GM12878 (cell line): ENCODE data around the gene GON4L. TPM values are rescaled to one million over a fixed set of nuclear protein-coding genes. Genes with fewer than 3 reads are reported as not detected.

Experiments used
- BHLHE40 ChIP-seq, 2 experiments: fragments of 450-650 bp in 1 of 2; IDR thresholded peaks; 2 replicates each; pipeline ENCODE4 v1.6.1; 2011 to 2017; ENCODE audit warnings: low read depth in 2 of 2, borderline replicate concordance in 1 of 2, improper control_type of control experiment in 1 of 2, low read length in 1 of 2, mild to moderate bottlenecking in 1 of 2
- BMI1 ChIP-seq: fragments of 450-650 bp; IDR thresholded peaks from 2 replicates; pipeline ENCODE4 v1.6.1; 2016; ENCODE audit warnings: mild to moderate bottlenecking, moderate library complexity, borderline replicate concordance
- CBX3 ChIP-seq: fragments of 200-600 bp; sonication (generic); IDR thresholded peaks from 2 replicates; pipeline ENCODE4 v1.6.1; 2016; ENCODE audit warnings: low read depth, borderline replicate concordance
- CREB1 ChIP-seq: IDR thresholded peaks from 2 replicates; pipeline ENCODE4 v1.6.1; 2012; ENCODE audit warnings: low read depth, mild to moderate bottlenecking, inconsistent platforms
- EP300 ChIP-seq, 2 experiments: fragments of 150-350 bp in 1 of 2; IDR thresholded peaks; 2 replicates each; pipeline ENCODE4 v1.6.1; 2011 to 2012; ENCODE audit warnings: low read depth in 2 of 2, low read length in 2 of 2, borderline replicate concordance in 1 of 2, improper control_type of control experiment in 1 of 2, inconsistent platforms in 1 of 2; ENCODE audit not compliant: control insufficient read depth in 1 of 2
- IKZF2 ChIP-seq, 2 experiments: fragments of 450-650 bp; IDR thresholded peaks; 2 replicates each; pipeline ENCODE4 v1.6.1; 2017; ENCODE audit warnings: mild to moderate bottlenecking in 2 of 2, moderate library complexity in 2 of 2
- MEF2A ChIP-seq: IDR thresholded peaks from 2 replicates; pipeline ENCODE4 v1.6.1; 2011; ENCODE audit warnings: low read depth, mild to moderate bottlenecking, low read length, moderate library complexity; ENCODE audit not compliant: insufficient read depth
- MEF2B ChIP-seq: fragments of 450-650 bp; IDR thresholded peaks from 2 replicates; pipeline ENCODE4 v1.6.1; 2018; ENCODE audit warnings: mild to moderate bottlenecking, moderate library complexity; ENCODE audit not compliant: partially characterized antibody, poor library complexity, severe bottlenecking
- MTA3 ChIP-seq: IDR thresholded peaks from 2 replicates; pipeline ENCODE4 v1.6.1; 2012; ENCODE audit warnings: low read length, inconsistent platforms, borderline replicate concordance
- MYB ChIP-seq: fragments of 150-350 bp; IDR thresholded peaks from 2 replicates; pipeline ENCODE4 v1.6.1; 2014; ENCODE audit warnings: mild to moderate bottlenecking, low read depth, low read length, borderline replicate concordance
- NR2C1 ChIP-seq: fragments of 450-650 bp; IDR thresholded peaks from 2 replicates; pipeline ENCODE4 v1.6.1; 2017; ENCODE audit warnings: antibody characterized with exemption, mild to moderate bottlenecking, moderate library complexity
- NR2F1 ChIP-seq: fragments of 450-650 bp; conservative IDR thresholded peaks from 2 replicates; pipeline ENCODE4 v1.6.1; 2017; ENCODE audit warnings: mild to moderate bottlenecking
- PAX8 ChIP-seq: fragments of 450-650 bp; IDR thresholded peaks from 2 replicates; pipeline ENCODE4 v1.6.1; 2017; ENCODE audit warnings: mild to moderate bottlenecking, moderate library complexity
- POLR2AphosphoS5 ChIP-seq: IDR thresholded peaks from 2 replicates; pipeline ENCODE4 v1.6.1; 2011; ENCODE audit warnings: mild to moderate bottlenecking, low read length, inconsistent platforms
- RELA ChIP-seq: fragments of 450-650 bp; IDR thresholded peaks from 2 replicates; pipeline ENCODE4 v1.8.0; 2014; ENCODE audit warnings: borderline replicate concordance; ENCODE audit not compliant: partially characterized antibody
- RELB ChIP-seq: fragments of 450-650 bp; IDR thresholded peaks from 2 replicates; pipeline ENCODE4 v1.6.1; 2017; ENCODE audit warnings: low read depth, mild to moderate bottlenecking, moderate library complexity
- SKIL ChIP-seq: fragments of 450-650 bp; IDR thresholded peaks from 2 replicates; pipeline ENCODE4 v1.6.1; 2017; ENCODE audit warnings: mild to moderate bottlenecking, low read depth, inconsistent platforms; ENCODE audit not compliant: poor library complexity, severe bottlenecking
- SMC3 ChIP-seq: IDR thresholded peaks from 2 replicates; pipeline ENCODE4 v1.6.1; 2011; ENCODE audit warnings: low read length, improper control_type of control experiment, borderline replicate concordance
- SUZ12 ChIP-seq: fragments of 200-600 bp; sonication (generic); IDR thresholded peaks from one replicate; pipeline ENCODE4 v1.6.1; 2018; ENCODE audit warnings: antibody characterized with exemption, mild to moderate bottlenecking; ENCODE audit not compliant: unreplicated experiment
- TCF3 ChIP-seq: IDR thresholded peaks from 2 replicates; pipeline ENCODE4 v1.6.1; 2012; ENCODE audit warnings: low read depth, mild to moderate bottlenecking, low read length, borderline replicate concordance; ENCODE audit not compliant: insufficient read depth
- USF1 ChIP-seq: IDR thresholded peaks from 2 replicates; pipeline ENCODE4 v1.6.1; 2011; ENCODE audit warnings: borderline replicate concordance, low read depth, mild to moderate bottlenecking, moderate library complexity, mixed read lengths, low read length; ENCODE audit not compliant: insufficient read depth; ENCODE audit errors: extremely low read length
- ZZZ3 ChIP-seq: IDR thresholded peaks from 2 replicates; pipeline ENCODE4 v1.6.1; 2011; ENCODE audit warnings: low read depth; ENCODE audit not compliant: control insufficient read depth, insufficient read length
- polyA plus RNA-seq, 11 experiments: library from polyadenylated mRNA; depleted of rRNA in 4 of 11; unstranded in 6 of 11; stranded (reverse) in 5 of 11; fragments of >200 nt; fragmentation: Nextera tagmentation in 4 of 11; fragmentation: Illumina TruSeq in 1 of 11; extraction: Ambion mirVana in 4 of 11; extraction: Trizol in 1 of 11; gene quantifications; 1 replicate in 1 of 11; 2 replicates in 10 of 11; pipeline versions ENCODE4 v1.2.1 to v1.2.3, GENCODE V29; 2011 to 2016; ENCODE audit warnings: inconsistent platforms in 2 of 11, missing spikeins in 2 of 11, low read depth in 1 of 11
- total RNA-seq, 4 experiments: library from RNA; depleted of rRNA in 3 of 4; stranded (reverse); fragments of >200 nt in 3 of 4; fragmentation: Illumina TruSeq in 1 of 4; extraction: Trizol in 1 of 4; gene quantifications; 2 replicates each; pipeline versions ENCODE4 v1.2.1 to v1.2.3, GENCODE V29; 2013 to 2021
- TF ChIP-seq, protein P1 (sequence below): IDR thresholded peaks from 2 replicates; pipeline ENCODE4 v1.6.1; 2011; ENCODE audit warnings: low read depth, low read length, improper control_type of control experiment, borderline replicate concordance
- TF ChIP-seq, protein P2 (sequence below): IDR thresholded peaks from 2 replicates; pipeline ENCODE4 v1.6.1; 2012; ENCODE audit warnings: low read depth, low read length, improper control_type of control experiment

GON4L gene
- total and polyA plus RNA-seq, 10 of the 15 experiments (the other 5 are each of a cell fraction or from before 2014, with no cell fraction given), result 17.7 to 40.7 (median 28.0) TPM

DNA sequence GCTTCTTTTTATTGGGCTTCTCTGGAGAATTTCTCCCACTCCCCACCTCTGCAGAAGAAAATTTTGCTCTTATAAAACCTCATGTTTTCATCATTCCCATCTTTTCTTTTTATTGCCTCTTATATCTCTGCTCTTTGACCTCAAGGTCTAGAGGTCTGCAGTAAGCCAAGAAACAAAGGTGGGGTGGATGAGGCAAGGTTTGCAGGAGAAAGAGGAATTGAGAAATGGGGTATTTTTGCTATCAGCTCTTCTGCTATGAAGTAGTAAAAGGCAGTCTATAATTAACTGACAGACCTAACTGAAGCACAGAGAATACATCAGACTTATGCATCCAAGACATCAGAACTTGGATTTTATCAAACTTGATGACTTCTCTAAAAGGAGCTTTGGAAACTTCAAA lies 25.2 kb upstream of the GON4L start (continued):
- TF ChIP-seq, protein P1, sequence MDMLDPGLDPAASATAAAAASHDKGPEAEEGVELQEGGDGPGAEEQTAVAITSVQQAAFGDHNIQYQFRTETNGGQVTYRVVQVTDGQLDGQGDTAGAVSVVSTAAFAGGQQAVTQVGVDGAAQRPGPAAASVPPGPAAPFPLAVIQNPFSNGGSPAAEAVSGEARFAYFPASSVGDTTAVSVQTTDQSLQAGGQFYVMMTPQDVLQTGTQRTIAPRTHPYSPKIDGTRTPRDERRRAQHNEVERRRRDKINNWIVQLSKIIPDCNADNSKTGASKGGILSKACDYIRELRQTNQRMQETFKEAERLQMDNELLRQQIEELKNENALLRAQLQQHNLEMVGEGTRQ, result no peak
- TF ChIP-seq NR2F1, result peak; percentile 91
- peak; percentile 26 for TF ChIP-seq MEF2B
- no peak for TF ChIP-seq USF1
- TF ChIP-seq RELB, result peak; percentile 66; the same call in 1 of the 2 replicates
- TF ChIP-seq, protein P2, sequence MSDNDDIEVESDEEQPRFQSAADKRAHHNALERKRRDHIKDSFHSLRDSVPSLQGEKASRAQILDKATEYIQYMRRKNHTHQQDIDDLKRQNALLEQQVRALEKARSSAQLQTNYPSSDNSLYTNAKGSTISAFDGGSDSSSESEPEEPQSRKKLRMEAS, result no peak
- TF ChIP-seq BHLHE40 (IDR thresholded peaks at IDR 0.05; ENCODE audit: borderline replicate concordance in 1 of 2, low read depth in 2 of 2, low read length in 1 of 2), result no peak
- TF ChIP-seq TCF3, result no peak
- TF ChIP-seq RELA, result no peak
- TF ChIP-seq EP300 (IDR thresholded peaks at IDR 0.05; ENCODE audit: borderline replicate concordance in 1 of 2, control insufficient read depth in 1 of 2, low read depth in 2 of 2, low read length in 2 of 2), result 0 out of 4 replicates have a peak, but pooled peaks of 1 of the 2 experiments have one; percentile 31
- no peak for TF ChIP-seq SUZ12
- TF ChIP-seq PAX8, result no peak
- TF ChIP-seq MTA3, result no peak
- no peak for TF ChIP-seq SKIL
- TF ChIP-seq SMC3, result no peak
- TF ChIP-seq POLR2AphosphoS5, result no peak
- TF ChIP-seq ZZZ3, result no peak
- TF ChIP-seq BMI1, result no peak
- no peak for TF ChIP-seq CBX3
- 0 out of 2 replicates have a peak, but pooled peaks have one; percentile 80 for TF ChIP-seq MEF2A
- TF ChIP-seq IKZF2 (IDR thresholded peaks at IDR 0.05), result no peak; a peak in 2 of 4 replicates
- no peak for TF ChIP-seq MYB
- 0 out of 2 replicates have a peak, but pooled peaks have one; percentile 42 for TF ChIP-seq NR2C1
- TF ChIP-seq CREB1, result no peak
